Measurements from ENCODE around the gene RAPGEF5.

RAPGEF5 gene, protein sequence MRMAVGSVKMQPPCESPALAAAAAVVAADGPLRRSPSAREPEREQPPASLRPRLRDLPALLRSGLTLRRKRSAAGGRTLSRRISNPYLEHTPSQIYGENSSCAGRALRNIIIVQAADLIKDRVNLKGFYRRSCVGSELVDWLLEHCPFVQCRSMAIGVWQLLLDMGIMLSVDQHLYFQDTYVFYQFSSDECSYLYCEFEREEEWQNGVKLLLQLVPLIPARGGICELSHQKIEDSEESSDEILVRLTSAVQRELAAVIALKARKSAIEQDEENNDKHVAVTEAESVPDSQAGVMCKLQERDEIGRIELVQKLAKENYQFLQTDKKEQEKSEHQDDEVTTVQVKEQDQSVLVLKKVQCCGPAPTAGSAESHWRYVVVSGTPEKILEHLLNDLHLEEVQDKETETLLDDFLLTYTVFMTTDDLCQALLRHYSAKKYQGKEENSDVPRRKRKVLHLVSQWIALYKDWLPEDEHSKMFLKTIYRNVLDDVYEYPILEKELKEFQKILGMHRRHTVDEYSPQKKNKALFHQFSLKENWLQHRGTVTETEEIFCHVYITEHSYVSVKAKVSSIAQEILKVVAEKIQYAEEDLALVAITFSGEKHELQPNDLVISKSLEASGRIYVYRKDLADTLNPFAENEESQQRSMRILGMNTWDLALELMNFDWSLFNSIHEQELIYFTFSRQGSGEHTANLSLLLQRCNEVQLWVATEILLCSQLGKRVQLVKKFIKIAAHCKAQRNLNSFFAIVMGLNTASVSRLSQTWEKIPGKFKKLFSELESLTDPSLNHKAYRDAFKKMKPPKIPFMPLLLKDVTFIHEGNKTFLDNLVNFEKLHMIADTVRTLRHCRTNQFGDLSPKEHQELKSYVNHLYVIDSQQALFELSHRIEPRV

DNA sequence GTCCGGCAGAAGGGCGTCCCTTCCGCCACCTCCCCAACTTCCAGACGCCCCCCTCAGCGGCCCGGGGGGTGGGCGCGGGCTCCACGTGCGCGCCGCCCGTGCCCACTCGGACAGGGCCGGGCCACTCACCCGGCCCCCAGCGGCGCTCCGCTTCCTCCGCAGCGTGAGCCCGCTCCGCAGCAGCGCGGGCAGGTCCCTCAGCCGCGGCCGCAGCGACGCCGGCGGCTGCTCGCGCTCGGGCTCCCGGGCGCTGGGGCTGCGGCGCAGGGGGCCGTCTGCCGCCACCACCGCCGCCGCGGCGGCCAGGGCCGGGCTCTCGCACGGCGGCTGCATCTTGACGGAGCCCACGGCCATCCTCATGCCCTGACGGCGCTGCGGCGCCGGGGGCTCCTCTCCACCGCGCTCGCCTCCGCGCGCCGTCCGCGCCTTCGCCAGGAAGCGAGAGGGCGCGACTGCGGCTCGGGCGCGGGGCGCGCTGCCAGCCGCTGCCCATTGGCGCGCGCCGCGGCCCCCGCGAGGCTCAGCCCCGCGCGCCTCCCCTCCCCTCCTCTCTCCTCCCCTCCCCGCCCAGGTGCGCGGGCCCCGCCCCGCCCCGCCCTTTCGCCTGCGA lies at the start of gene RAPGEF5:
Gene RAPGEF5, minus strand, starts transcription at position 454 of the 610 bp plus-strand sequence. Its CDS starts 94 bp downstream, at position 360.
- no peak for DNase-seq

DNA sequence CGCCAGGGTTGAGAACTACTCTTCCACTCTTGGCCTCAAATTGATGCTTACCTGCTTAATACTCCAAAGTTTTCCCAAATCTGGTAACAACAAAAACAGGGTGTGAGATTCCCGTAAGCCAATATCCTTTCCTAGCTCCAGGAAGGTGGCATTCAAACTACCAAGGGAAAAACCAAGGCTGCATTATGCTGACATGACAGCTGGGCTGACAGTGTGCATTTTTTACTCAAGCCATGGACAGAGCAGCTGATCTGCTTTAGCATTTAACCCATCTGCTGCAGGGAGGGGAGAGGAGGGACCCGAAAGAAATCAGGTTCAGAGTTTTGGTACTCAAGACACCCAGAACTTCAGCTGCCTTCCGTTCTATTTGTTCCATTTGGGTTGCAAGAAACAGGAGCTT lies 49.8 kb upstream of the RAPGEF5 start:
- no peak for DNase-seq

DNA sequence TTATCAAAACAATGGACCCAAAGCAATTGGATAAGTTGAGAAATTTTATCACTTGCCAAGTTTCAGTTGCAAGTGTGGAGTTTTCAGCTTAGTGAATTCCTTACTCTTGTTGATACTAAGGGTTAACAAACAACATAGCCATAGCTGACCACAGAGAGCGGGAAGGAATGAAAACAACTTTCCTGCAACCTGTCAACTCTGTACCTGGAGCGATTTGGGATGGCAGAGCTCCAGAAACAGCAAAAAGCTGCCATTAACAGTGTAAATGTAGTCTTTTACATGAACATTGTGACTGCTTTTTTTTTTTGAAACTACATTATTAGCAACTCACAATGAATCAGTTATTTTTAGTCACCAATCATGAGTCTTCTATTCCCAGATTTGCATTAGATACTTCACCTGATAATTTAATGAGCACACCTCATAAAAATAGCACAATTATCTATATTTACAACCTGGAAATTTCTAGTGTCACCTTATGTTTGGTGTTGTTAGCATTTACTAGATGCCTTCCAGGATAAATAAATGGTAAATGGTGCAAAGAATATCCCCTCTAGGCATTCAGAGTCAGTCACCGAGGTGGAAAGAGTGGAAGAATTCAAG lies 47.6 kb upstream of the RAPGEF5 start:
- DNase-seq: no peak

DNA sequence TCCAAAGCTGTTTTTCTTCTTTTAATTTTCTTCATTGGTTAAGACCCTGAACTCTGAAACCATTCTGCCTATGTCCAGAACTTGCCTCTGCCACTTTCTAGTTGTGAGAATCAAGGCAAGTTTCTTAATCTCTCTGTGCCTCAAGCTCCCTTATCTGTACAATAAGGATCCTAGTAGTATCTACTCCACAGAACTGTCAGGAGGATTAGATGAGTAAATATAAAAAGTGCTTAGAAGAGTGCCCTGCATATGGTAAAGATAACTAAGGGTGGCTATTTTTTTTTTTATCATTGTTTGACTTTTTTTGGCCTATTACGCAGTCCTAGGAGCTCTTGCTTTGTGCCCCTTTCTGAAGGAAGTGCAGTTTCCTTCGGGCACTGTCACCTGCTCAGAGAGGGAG lies 46.4 kb upstream of the RAPGEF5 start:
- DNase-seq: no peak

DNA sequence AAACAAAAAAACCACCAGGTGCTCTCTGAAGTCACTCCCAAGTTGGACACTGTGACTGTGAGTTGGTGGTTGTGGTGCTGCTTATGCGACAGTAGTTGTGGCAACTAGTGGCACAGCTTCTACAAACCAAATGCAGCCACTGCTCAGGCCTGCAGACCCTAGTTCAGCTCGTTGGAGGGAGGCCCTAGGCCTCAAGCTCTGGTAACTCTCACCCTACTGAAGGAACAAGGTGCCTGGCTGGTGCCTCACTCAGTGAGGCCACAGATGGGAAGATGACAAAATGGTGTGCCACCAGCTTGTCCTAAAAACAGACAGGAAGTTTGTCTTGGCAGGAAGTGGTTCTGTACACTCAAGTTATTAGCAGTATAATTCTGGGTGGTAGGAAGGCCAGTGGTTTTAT lies 45.3 kb upstream of the RAPGEF5 start:
- no peak for DNase-seq

DNA sequence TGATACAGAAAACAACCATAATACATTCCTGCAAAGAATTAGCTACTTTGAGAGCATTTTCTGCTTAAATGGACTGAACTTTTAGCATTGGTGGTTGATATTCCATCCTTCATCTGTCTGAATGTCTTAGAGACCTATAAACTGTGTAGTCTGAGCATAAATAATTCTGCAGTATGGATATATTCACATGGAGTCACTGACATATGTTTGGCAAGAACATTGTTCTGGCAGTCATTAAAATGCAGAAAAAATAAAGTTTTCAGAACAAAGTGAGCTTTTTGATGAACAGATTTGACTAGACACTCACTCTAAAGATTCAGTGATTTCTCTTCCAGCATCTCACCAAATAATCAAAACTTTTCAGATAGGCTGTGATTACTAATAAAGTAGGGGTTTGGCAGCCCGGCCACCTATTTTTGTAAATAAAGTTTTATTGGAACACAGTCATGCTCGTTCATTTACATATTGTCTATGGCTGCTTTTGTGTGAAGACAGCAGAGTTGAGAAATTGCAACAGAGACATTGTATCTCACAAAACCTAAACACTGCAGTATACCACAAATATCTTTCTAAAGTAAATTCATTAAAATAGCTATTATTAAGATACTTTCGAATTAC lies 44.1 kb upstream of the RAPGEF5 start:
- DNase-seq: no peak

DNA sequence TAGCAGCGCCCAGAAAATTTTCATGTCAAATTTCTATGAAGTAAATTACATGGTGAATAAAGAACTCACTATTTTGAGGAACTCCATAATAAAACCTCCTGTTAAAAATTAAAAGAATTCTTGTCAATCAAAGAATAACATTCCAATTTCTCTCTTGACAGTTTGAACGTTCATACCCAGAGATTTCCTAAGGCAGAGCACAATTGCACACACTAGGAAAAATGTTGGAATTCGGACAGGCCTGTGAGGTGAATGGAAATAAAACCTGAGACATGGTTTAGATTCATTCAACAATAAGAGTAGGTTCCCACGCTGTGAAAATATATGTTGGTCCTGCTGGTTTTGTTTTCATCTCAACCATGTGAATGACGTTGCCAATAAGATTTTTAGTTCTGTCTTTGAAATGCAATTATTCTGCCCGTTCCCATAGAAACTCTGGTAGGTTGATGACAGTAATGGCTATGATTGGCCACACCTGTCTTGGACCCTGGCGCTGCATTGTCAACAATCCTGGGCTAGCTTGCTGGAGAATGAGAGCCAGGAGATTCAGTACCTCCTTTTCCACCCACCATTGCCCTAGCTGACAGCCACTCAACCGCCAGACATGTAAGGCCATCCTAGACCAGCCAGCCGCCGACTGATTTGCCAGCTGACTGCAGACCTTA lies 43.3 kb upstream of the RAPGEF5 start:
- DNase-seq: no peak

- DNase-seq: no peak
Measured at GRCh38 chr7:22399546-22399945, 42.6 kb upstream of the RAPGEF5 start.

- DNase-seq: no peak
Measured at GRCh38 chr7:22399091-22399490, 42.1 kb upstream of the RAPGEF5 start.

DNA sequence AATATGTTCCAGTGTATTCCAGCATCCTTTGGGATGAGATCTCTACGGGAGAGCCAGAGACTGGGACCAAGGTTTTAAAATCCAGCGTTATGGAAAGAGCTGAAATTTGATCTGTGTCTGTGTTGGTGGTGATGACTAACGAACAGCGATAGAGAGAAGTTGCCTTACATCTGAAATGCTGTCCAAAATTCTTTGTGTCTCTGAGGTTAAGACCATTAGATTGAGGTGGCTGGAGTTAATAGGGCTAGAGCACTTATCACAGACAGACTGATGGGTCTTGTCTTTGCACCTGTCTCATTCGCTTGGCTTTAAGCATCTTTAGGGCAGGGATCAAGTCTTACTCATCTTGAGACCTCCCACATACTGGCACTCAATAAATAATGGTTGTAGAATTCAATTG lies 41.0 kb upstream of the RAPGEF5 start:
- no peak for DNase-seq

DNA sequence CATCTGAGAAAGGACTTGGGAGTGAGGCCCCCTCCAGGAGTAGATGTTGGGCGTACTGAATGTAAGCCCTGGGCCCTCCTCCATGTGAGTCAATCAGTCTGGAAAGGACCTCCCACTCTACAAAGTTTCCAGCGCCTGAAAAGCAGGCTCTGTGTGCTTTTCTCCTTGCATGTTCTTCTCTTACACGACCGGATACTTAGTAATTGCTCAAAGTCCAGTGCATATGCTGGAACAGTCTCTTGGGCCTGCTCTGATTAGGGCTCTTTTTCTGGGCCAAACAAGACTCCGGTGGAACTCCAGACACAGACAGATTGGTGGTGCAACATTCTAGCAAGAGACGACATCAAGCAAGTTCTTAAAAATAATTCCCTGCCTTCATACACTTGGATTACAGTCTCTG lies 38.3 kb upstream of the RAPGEF5 start:
- no peak for DNase-seq

DNA sequence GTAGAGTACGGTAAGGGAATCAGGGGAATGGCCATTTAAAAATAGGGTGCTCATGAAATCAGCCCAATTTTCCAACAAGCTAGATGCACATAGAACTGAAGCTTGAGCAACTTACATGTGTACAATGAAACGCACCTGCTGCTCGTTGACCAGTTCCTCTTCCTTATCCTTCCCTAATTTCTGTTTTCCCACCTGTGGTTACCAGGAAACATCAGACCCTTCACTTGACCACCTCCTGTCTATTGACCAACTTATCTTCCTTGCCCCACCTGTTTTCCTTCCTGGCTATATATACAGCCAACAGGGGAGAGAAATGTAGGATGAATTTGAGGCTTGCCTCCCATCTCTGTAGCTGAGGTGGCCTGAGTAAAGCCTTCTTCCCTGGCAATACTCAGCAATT lies 37.8 kb upstream of the RAPGEF5 start:
- DNase-seq: no peak

DNA sequence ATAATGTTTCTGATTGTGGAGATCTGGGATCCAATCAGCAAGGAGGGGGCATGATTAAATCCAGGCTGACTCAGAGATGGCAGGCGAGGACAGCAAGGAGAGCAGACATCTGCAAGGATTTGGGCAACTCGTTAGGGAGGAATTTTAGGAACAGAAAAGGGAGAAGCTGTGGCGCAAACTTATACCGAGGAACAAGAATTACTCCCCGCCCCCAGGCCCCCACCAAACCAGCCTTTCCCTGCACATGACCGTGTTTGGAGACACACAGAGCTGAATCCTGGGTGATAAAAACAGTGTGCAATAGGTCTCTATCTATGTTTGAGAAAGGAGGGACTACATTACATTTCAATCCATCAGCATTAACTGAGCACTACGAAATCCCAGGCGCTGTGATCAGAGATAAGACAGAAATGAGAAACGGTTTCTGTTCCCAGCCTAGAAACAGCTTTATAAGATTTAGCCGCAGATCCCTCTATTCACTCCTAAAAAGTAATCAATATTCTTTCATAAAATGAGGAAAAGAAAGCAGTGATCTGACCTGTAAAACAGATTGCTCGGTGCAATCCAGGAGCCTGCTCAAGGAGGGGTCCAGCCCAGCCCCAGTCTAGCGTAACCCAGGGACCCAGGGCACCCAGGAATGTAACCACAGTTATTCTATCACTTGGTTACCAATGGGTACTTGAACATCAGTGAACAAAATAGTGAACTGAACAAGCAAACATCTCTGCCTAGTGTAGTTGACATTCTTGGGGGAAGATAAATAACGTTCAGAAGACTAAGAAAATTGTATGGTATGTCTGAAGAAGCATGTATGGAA lies 37.2 kb upstream of the RAPGEF5 start:
- DNase-seq: no peak

DNA sequence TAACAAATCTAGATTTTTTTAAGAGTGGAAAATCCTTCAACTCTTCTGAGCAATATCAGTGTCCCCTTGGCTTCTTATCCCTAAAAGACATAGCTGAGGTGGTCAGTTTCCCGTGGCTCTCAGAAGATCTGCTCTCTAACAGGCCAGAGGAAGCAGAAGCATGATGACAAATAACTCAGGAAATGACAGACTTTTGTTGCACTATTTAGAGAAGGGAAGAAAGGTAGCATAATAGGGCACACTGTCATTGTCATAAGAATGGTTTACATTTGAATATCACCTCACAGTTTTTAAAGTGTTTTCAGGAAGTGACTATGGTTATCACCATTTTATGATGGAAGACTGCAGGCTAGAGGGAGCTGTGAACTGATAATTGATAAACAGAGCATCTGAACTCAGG lies 33.6 kb upstream of the RAPGEF5 start:
- DNase-seq: no peak

DNA sequence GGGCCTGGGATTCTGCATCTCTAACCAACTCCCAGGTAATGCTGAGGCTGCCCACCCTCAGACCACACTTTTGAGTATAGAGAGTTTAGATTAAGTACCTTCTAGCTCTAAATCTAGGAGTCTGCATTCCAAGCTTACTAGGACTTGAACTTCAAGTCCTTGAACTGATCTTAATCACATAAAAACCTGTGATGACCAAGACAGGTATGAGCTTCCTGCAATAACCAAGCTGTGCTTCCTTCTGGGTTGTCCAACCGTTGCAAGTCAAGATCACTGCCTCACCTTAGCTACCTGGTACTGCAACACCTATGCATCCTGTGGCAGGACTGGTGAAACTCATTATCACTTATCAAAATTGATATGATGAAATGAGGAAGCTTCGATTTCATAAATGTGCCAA lies 32.9 kb upstream of the RAPGEF5 start:
- no peak for DNase-seq

DNA sequence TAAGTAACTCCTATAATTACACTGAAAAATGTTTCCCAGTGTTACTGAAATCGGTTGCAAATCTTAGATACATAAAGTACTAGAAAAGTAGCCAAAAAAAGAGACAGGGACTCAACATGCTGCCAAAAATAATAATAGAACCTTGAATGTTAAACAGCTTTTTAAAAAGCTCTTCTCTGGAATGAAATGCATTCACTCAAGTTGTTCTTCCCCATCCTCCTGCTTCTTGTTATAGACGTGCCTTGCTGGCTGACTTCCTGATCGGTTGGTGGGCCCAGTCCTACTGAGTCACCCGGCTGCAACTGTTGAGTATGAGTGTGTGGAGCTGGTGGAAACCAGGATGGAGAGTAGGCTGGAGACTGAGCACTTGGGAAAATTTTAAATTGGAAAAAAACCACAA lies 30.6 kb upstream of the RAPGEF5 start:
- DNase-seq: no peak

GRCh38 chr7:22386865-22387264 lies 29.9 kb upstream of the RAPGEF5 start:
- DNase-seq: no peak

DNA sequence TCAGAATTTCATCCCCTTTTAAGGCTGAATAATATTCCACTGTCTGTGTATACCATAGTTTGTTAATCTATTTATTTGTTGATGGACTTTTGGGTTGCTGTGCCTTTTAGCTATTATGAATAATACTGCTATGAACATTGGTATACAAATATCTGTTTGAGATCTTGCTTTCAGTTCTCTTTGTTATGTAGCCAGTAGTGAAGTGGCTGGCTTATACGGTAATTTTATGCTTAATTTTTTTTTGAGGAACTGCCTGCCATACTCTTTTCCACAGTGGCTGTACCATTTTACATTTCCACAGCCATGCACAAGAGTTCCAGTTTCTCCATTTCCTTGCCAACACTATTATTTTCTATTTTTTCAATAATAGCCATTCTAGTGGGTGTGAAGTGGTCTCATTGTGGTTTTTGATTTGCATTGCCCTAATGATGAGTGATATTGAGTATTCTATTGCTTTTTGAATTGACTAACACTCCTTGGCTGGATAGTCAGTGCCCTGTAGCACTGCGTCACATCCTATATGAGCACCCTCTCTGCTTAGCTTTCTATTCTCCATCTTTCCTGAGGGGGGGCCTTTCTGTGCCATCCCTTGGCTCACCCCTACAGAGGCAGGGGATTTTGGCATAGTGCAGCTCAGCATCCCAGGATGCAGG lies 29.4 kb upstream of the RAPGEF5 start:
- no peak for DNase-seq

GRCh38 chr7:22385326-22385725 lies 28.4 kb upstream of the RAPGEF5 start:
- no peak for DNase-seq

GRCh38 chr7:22380333-22380732 lies 23.4 kb upstream of the RAPGEF5 start:
- DNase-seq: no peak
